Nephron (organoid): ENCODE data around the gene FRMD5.
A peak's percentile ranks its signal among the peaks of the same experiment; 100 is the strongest.

Experiments used
- H3K27ac Mint-ChIP-seq, 3 experiments: 2 replicates each; pipeline ENCODE4 v1.8.0; 2020; ENCODE audit warnings: mixed read lengths in 3 of 3, mild to moderate bottlenecking in 2 of 3, moderate library complexity in 1 of 3
- H3K27me3 Mint-ChIP-seq: 2 replicates; pipeline ENCODE4 v1.8.0; 2021; ENCODE audit warnings: low read depth, mild to moderate bottlenecking, moderate library complexity, mixed read lengths
- H3K36me3 Mint-ChIP-seq: 2 replicates; pipeline ENCODE4 v1.8.0; 2020; ENCODE audit warnings: low read depth, mixed read lengths
- H3K4me1 Mint-ChIP-seq: 2 replicates; pipeline ENCODE4 v1.8.0; 2020; ENCODE audit warnings: mixed read lengths
- H3K4me3 Mint-ChIP-seq, 3 experiments: 2 replicates each; pipeline ENCODE4 v1.8.0; 2020; ENCODE audit warnings: mild to moderate bottlenecking in 3 of 3, mixed read lengths in 3 of 3, moderate library complexity in 2 of 3
- H3K9me3 Mint-ChIP-seq: 2 replicates; pipeline ENCODE4 v1.8.0; 2020; ENCODE audit warnings: mixed read lengths
- TF ChIP-seq, protein P1 (sequence below), 3 experiments: fragments of 200-600 bp; sonication (generic); IDR thresholded peaks; one replicate each; pipeline ENCODE4 v1.5.0; 2021; ENCODE audit warnings: antibody characterized with exemption in 3 of 3; ENCODE audit not compliant: unreplicated experiment in 3 of 3

The FRMD5 gene

DNA sequence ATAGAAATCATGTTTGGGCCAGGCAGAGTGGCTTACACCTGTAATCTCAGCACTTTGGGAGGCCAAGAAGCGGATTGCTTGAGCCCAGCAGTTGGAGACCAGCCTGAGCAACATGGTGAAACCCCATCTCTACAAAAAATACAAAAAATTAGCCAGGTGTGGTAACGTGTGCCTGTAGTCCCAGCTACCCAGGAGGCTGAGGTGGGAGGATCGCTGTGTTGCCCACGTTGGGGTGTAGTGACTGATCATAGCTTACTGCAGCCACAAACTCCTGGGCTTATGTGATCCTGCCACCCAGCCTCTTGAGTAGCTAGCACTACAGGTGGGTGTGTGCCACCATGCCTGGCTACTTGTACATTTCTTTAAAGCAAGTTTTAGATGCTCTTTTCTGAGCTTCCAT is 254.0 kb downstream of the FRMD5 start:
- H3K27ac Mint-ChIP-seq, result no peak overlapping the region
- TF ChIP-seq, protein P1, sequence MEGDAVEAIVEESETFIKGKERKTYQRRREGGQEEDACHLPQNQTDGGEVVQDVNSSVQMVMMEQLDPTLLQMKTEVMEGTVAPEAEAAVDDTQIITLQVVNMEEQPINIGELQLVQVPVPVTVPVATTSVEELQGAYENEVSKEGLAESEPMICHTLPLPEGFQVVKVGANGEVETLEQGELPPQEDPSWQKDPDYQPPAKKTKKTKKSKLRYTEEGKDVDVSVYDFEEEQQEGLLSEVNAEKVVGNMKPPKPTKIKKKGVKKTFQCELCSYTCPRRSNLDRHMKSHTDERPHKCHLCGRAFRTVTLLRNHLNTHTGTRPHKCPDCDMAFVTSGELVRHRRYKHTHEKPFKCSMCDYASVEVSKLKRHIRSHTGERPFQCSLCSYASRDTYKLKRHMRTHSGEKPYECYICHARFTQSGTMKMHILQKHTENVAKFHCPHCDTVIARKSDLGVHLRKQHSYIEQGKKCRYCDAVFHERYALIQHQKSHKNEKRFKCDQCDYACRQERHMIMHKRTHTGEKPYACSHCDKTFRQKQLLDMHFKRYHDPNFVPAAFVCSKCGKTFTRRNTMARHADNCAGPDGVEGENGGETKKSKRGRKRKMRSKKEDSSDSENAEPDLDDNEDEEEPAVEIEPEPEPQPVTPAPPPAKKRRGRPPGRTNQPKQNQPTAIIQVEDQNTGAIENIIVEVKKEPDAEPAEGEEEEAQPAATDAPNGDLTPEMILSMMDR (IDR thresholded peaks at IDR 0.05; ENCODE audit: unreplicated experiment in 3 of 3), result no peak
- no peaks in the 10 kb centered on the region for H3K27me3 Mint-ChIP-seq
- no peak overlapping the region for H3K4me3 Mint-ChIP-seq
- no peaks in the 10 kb centered on the region for H3K36me3 Mint-ChIP-seq
- H3K9me3 Mint-ChIP-seq, result no peaks in the 10 kb centered on the region
- H3K4me1 Mint-ChIP-seq, result no peaks in the 10 kb centered on the region

DNA sequence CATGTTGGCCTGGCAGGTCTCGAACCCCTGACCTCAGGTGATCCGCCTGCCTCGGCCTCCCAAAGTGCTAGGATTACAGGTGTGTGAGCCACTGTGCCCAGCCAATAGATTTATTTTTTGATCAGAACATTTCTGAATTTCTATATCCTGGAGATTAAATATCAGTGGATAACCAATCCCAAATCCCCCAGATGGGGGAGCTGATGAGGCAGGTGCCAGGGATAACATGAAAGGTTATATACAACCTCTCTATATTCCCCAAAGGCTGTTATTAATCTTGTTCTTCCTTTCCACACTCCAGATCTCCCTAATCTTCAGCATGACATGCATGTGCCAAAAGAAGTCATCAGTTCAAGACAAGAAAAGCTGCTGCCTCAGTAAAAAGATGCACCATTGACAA is 256.0 kb downstream of the FRMD5 start:
- Mint-ChIP-seq H3K36me3 (no peaks in the 10 kb centered on the region), H3K27me3 (peaks cover 6% of the 10 kb centered on the region), H3K9me3 (no peaks in the 10 kb centered on the region), H3K27ac (no peak overlapping the region), H3K4me1 (peaks cover 5% of the 10 kb centered on the region), H3K4me3 (no peak overlapping the region)
- TF ChIP-seq, protein P1 (IDR thresholded peaks at IDR 0.05; ENCODE audit: unreplicated experiment in 3 of 3), result peak in 2 of 3 experiments; percentile 17 to 30

- H3K9me3 Mint-ChIP-seq, result no peaks in the 10 kb centered on the region
- H3K36me3 Mint-ChIP-seq, result no peaks in the 10 kb centered on the region
- H3K27ac Mint-ChIP-seq, result peak overlapping the region in 1 of 3 experiments; percentile 3
- H3K27me3 Mint-ChIP-seq, result peaks cover 6% of the 10 kb centered on the region
- H3K4me3 Mint-ChIP-seq, result no peak overlapping the region
- H3K4me1 Mint-ChIP-seq, result peaks cover 36% of the 10 kb centered on the region
- TF ChIP-seq, protein P1 (IDR thresholded peaks at IDR 0.05; ENCODE audit: unreplicated experiment in 3 of 3), result no peak
Observed at GRCh38 chr15:43934480-43934879, 260.6 kb downstream of the FRMD5 start.

DNA sequence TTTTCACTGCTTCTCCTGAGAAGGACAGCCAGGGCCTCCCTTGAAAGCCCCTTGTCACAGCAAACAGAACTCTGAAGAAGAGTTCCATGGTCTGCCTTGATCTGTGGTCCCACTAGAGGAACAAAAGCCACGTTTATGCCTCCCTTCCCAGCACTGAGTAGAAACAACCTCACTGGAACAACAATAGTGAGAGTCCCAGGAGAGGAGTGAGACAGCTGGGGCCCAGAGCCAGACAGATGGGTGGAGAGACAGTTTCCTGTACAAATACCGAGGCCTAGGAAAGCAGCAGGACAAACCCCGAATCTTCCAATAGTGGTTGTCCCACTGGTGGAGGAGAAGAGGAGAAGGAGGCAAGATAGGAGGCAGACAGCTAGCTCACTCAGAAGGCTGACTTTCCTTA is 262.2 kb downstream of the FRMD5 start:
- Mint-ChIP-seq H3K36me3 (no peaks in the 10 kb centered on the region), H3K4me1 (peaks cover 36% of the 10 kb centered on the region), H3K27ac (no peak overlapping the region), H3K4me3 (no peak overlapping the region), H3K9me3 (no peaks in the 10 kb centered on the region), H3K27me3 (peaks cover 6% of the 10 kb centered on the region)
- TF ChIP-seq, protein P1 (IDR thresholded peaks at IDR 0.05; ENCODE audit: unreplicated experiment in 3 of 3), result no peak

- no peaks in the 10 kb centered on the region for H3K36me3 Mint-ChIP-seq
- H3K4me3 Mint-ChIP-seq, result no peak overlapping the region
- H3K4me1 Mint-ChIP-seq, result peaks cover 36% of the 10 kb centered on the region
- H3K9me3 Mint-ChIP-seq, result no peaks in the 10 kb centered on the region
- peaks cover 6% of the 10 kb centered on the region for H3K27me3 Mint-ChIP-seq
- TF ChIP-seq, protein P1 (IDR thresholded peaks at IDR 0.05; ENCODE audit: unreplicated experiment in 3 of 3), result no peak
- H3K27ac Mint-ChIP-seq, result peak overlapping the region in 1 of 3 experiments; percentile 20
Observed at GRCh38 chr15:43931790-43932435, 263.2 kb downstream of the FRMD5 start.

GRCh38 chr15:43931119-43931518 is 264.0 kb downstream of the FRMD5 start:
- peak overlapping the region in 1 of 3 experiments; percentile 18 for H3K27ac Mint-ChIP-seq
- no peaks in the 10 kb centered on the region for H3K9me3 Mint-ChIP-seq
- TF ChIP-seq, protein P1 (IDR thresholded peaks at IDR 0.05; ENCODE audit: unreplicated experiment in 3 of 3), result no peak
- H3K4me3 Mint-ChIP-seq, result no peak overlapping the region
- peaks cover 6% of the 10 kb centered on the region for H3K27me3 Mint-ChIP-seq
- peaks cover 36% of the 10 kb centered on the region for H3K4me1 Mint-ChIP-seq
- no peaks in the 10 kb centered on the region for H3K36me3 Mint-ChIP-seq
